Upper lobe of right lung (tissue), 1 donor: Measurements from ENCODE around the gene DNAJA2. TPM values are rescaled to one million over a fixed set of nuclear protein-coding genes. Genes with fewer than 3 reads are reported as not detected.

Experiments used
- ATAC-seq: fragments of 200-7000 bp; cut with Tn5 transposase; one replicate; pipeline ENCODE4 v1.9.1; 2020; ENCODE audit warnings: mild to moderate bottlenecking, moderate library complexity
- DNase-seq: peaks from one replicate; pipeline ENCODE4 v3.0.0-alpha.2; 2020
- H3K27ac ChIP-seq: fragments of 200-600 bp; one replicate; pipeline ENCODE4 v1.8.0; 2022
- H3K27me3 ChIP-seq: fragments of 200-600 bp; one replicate; pipeline ENCODE4 v1.8.0; 2022; ENCODE audit warnings: mild to moderate bottlenecking
- H3K36me3 ChIP-seq: fragments of 200-600 bp; one replicate; pipeline ENCODE4 v1.8.0; 2022
- H3K4me1 ChIP-seq: fragments of 200-600 bp; one replicate; pipeline ENCODE4 v1.8.0; 2022
- H3K4me3 ChIP-seq: fragments of 200-600 bp; one replicate; pipeline ENCODE4 v1.8.0; 2022; ENCODE audit warnings: mild to moderate bottlenecking
- H3K9me3 ChIP-seq: fragments of 200-600 bp; one replicate; pipeline ENCODE4 v1.8.0; 2022
- intact Hi-C: fragments of 100-400 bp; cut with DNase I; formaldehyde crosslinking; loops from one replicate; pipeline ENCODE4 v1.11.0; 2022
- total RNA-seq: library from RNA; stranded (reverse); fragmentation: NEBNext Ultra II Directional; extraction: Animal tissue kit (Norgen Biotek cat#: 25700); gene quantifications from one replicate; pipeline ENCODE4 v1.2.1, GENCODE V29; 2021
- TF ChIP-seq, protein P1 (sequence below): fragments of 200-600 bp; IDR thresholded peaks from one replicate; pipeline ENCODE4 v1.8.0; 2022; ENCODE audit warnings: antibody characterized with exemption
- donor health status: DM: no; HTN: yes; CAD: no; lungs with severe emphysema.

DNAJA2 gene
- total RNA-seq, 1 donor from 2014 or later = 43.4 TPM

DNA sequence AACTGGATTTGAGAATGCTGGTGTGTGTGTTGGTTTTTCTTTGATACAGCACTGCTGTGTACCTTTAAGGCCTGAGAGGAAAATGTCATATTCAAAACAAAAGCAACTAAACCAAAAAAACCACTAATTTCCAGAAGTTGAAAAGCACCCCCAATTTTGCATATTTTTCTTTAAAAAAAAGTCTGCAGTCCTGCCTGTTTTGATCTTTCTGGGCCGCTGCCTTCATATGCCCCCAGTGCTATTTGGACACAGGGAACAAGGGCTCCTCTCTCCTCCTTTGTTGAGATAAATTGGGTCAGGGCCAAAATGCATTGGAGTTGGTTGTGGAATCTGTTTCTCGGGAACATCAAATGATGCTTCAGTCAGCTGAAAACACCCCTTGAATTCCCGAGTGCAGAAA, 62.4 kb downstream of the DNAJA2 start:
- Histone ChIP-seq H3K36me3 (no peaks in the 10 kb centered on the region), H3K27me3 (no peaks in the 10 kb centered on the region), H3K4me1 (no peaks in the 10 kb centered on the region), H3K27ac (no peak overlapping the region), H3K4me3 (no peak overlapping the region), H3K9me3 (no peaks in the 10 kb centered on the region)
- DNase-seq (no peak), ATAC-seq (no peak)
- TF ChIP-seq, protein P1, sequence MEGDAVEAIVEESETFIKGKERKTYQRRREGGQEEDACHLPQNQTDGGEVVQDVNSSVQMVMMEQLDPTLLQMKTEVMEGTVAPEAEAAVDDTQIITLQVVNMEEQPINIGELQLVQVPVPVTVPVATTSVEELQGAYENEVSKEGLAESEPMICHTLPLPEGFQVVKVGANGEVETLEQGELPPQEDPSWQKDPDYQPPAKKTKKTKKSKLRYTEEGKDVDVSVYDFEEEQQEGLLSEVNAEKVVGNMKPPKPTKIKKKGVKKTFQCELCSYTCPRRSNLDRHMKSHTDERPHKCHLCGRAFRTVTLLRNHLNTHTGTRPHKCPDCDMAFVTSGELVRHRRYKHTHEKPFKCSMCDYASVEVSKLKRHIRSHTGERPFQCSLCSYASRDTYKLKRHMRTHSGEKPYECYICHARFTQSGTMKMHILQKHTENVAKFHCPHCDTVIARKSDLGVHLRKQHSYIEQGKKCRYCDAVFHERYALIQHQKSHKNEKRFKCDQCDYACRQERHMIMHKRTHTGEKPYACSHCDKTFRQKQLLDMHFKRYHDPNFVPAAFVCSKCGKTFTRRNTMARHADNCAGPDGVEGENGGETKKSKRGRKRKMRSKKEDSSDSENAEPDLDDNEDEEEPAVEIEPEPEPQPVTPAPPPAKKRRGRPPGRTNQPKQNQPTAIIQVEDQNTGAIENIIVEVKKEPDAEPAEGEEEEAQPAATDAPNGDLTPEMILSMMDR = no peak
- intact Hi-C loops = no loop called here

DNA sequence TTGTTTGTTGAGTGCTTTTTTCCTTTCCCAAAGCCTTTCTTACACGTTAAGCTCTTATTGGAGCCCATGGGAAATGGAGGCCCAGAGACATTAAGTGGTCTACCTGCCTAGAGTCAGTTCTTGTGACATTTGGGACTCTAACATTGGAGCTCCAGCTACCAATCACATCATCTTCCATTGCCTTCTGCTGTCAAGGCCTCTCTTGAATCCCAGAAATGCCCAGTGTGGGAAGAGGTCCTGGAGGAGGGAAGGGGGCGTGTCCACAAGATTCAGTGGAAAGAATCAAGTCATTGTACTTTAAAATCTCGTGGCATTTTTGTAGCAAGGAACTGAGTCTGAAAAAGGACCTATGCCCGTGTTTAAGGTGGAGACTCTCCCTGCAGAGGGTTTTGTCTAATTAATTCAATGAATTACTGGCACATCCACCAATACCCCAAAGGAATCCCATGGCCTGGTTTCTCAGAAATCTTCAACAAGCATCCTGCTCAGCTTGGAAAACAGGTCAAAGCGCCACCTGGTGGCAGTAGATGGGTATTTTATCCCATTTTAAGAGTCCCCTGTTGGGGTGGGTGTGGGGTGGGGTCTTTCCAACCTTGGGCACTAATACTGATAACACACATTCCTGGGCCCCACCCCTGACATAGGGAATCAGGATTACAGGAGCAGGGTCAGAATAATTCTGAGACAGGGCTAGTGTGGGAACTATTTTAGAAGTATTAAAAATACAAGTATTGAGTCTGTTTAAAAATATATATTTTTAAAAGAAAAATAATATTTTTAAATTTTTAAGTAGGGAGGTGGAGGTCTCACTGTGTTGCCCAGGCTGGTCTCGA, 64.7 kb downstream of the DNAJA2 start:
- H3K36me3 ChIP-seq = no peaks in the 10 kb centered on the region
- H3K4me3 ChIP-seq = no peak overlapping the region
- H3K27me3 ChIP-seq = no peaks in the 10 kb centered on the region
- no peaks in the 10 kb centered on the region for H3K4me1 ChIP-seq
- TF ChIP-seq, protein P1 = peak; percentile 76
- intact Hi-C loops = loop anchor here (10.0 kb wide), 1 partner anchor 54 kb away; no protein-coding TSS in a partner anchor
- no peaks in the 10 kb centered on the region for H3K9me3 ChIP-seq
- no peak overlapping the region for H3K27ac ChIP-seq
- no peak for DNase-seq
- peak; percentile 64 for ATAC-seq

DNA sequence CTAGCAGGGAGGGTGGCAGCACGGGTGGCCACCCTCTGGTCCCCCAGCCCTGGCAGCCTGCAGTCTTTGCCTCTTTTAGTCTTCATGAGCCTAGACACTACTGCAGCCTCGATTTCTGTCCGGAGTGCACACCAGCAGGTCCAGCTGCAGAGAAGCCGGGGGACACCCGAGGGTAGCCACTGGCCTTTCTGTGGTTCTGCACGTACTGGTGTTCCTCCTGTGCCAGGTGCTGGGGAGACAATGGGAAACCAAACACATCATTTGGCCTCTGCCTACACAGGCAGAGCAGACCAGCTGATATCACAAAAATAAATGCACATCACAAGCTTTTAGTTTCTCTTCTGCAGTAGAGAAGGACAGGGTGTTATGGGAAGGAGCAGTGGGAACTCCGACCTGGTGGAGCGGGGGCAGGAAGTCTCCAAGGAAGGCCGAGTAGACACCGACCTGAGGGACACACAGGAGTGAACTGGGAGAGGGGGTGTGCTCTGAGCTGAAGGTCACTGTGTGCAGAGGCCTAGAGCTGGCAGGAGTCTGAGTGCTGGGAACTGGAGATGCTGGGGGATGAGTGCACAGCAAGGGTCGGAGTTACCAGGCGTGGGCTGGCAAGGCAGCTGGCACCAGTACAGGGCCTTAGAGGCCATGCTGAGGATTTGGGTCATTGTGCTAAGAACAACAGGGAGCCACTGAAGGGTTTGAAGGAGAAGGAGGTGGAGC, 66.3 kb downstream of the DNAJA2 start:
- no peak for ATAC-seq
- Histone ChIP-seq H3K27me3 (no peaks in the 10 kb centered on the region), H3K36me3 (no peaks in the 10 kb centered on the region), H3K4me3 (no peak overlapping the region), H3K27ac (no peak overlapping the region), H3K9me3 (no peaks in the 10 kb centered on the region), H3K4me1 (no peaks in the 10 kb centered on the region)
- intact Hi-C loops = loop anchor here (10.0 kb wide), 1 partner anchor 52 kb away; no protein-coding TSS in a partner anchor
- DNase-seq = no peak
- TF ChIP-seq, protein P1 = no peak

DNA sequence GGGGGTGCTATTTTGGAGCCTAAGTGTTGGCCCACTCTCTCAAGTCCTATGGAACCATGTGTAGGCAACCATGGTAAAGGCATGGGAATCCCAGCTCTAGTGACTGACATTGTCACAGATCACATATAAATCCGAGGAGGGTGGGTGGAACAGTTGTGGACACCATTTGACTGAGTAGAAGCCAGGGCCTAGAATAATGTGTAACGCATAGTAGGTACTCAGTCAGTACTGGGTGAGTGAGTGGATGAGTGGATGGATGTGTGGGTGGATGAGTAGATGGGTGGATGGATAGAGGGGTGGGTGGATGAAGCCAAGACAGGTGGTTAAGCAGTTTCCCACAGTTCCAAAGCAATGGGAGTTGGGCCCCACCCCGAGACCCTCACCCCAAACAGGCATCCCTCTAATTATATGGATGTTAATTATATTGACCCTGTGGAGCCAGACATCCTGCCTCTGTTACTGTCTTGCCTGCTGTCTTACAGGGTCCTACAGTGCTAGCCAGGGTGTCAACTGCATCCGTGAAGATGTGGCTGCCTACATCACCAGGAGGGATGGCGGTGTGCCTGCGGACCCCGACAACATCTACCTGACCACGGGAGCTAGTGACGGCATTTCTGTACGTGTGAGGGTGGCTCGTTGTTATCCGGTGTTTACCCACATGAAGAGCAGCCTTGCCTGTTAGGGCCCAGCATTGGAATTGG, 67.0 kb downstream of the DNAJA2 start:
- H3K27me3 ChIP-seq = no peaks in the 10 kb centered on the region
- no peaks in the 10 kb centered on the region for H3K36me3 ChIP-seq
- no peak overlapping the region for H3K4me3 ChIP-seq
- no peaks in the 10 kb centered on the region for H3K4me1 ChIP-seq
- TF ChIP-seq, protein P1 = no peak
- intact Hi-C loops = loop anchor here (10.0 kb wide), 1 partner anchor 52 kb away; no protein-coding TSS in a partner anchor
- no peaks in the 10 kb centered on the region for H3K9me3 ChIP-seq
- DNase-seq = no peak
- H3K27ac ChIP-seq = no peak overlapping the region
- no peak for ATAC-seq

Other genes with a start within 250 kb of the DNAJA2 start
- gene MYLK3, start 225.3 kb downstream of the DNAJA2 start, total RNA-seq = 0.43 TPM
- gene C16orf87, start 142.5 kb downstream of the DNAJA2 start, total RNA-seq = 8.2 TPM
- gene GPT2, start 89.3 kb downstream of the DNAJA2 start, total RNA-seq = 6.2 TPM
- gene NETO2, start 170.3 kb upstream of the DNAJA2 start, total RNA-seq = 11.2 TPM